ENCODE results near the gene CCNB2. TPM values are rescaled to one million over a fixed set of nuclear protein-coding genes. Genes with fewer than 3 reads are reported as not detected.
"Not testable (repeated sequence)": the region's sequence is repeated elsewhere in the genome, so short reads cannot be mapped to it uniquely, and the experiment has no call there.

The CCNB2 gene
- total and polyA plus RNA-seq, 10 of the 15 experiments (the other 5 are each of a cell fraction or from before 2014, with no cell fraction given) = 74.1 to 211 (median 103) TPM

GRCh38 chr15:59160880-59161593, 56.1 kb downstream of the CCNB2 start:
- BruUV-seq (replicated peaks) = no TSS peak
- no peak overlapping the region for H3K27ac ChIP-seq (ENCODE audit: control insufficient read depth, insufficient read depth)
- no peak for TF ChIP-seq SP1 (IDR thresholded peaks at IDR 0.05; ENCODE audit: low read depth, low read length)
- peak; percentile 33 to 47 (median 43); a peak in 4 of 6 replicates for TF ChIP-seq CTCF (IDR thresholded peaks at IDR 0.05 in 2 of 3, conservative IDR thresholded peaks at IDR 0.05 in 1 of 3; ENCODE audit: control insufficient read depth in 2 of 3, extremely low read depth in 1 of 3, insufficient read depth in 1 of 3, low read depth in 3 of 3, low read length in 3 of 3)
- TF ChIP-seq HCFC1 (IDR thresholded peaks at IDR 0.05; ENCODE audit: low read length) = no peak
- TF ChIP-seq SREBF1 (IDR thresholded peaks at IDR 0.05; ENCODE audit: low read length) = no peak
- TF ChIP-seq RAD21 (IDR thresholded peaks at IDR 0.05; ENCODE audit: insufficient read depth, low read depth, low read length) = peak; percentile 51
- TF ChIP-seq BHLHE40 (IDR thresholded peaks at IDR 0.05; ENCODE audit: borderline replicate concordance in 1 of 2, low read depth in 2 of 2, low read length in 1 of 2) = no peak
- TF ChIP-seq SMC3 (IDR thresholded peaks at IDR 0.05; ENCODE audit: borderline replicate concordance, low read length) = peak; percentile 48
- TF ChIP-seq ZBTB33 (IDR thresholded peaks at IDR 0.05) = peak; percentile 69; the same call in 1 of the 2 replicates
- TF ChIP-seq SREBF2 (IDR thresholded peaks at IDR 0.05; ENCODE audit: low read length) = no peak
- no peak for TF ChIP-seq SMARCA5 (IDR thresholded peaks at IDR 0.05)
- ChIA-PET CTCF (interaction anchor here (0.9 to 1.8 kb wide), 16 partner anchors 8 to 368 kb away, joined by 3 to 6 read pairs (median 4); no protein-coding TSS in a partner anchor), POLR2A (no interaction called here), SMC1A (ENCODE audit: uncharacterized antibody, unreplicated experiment) (interaction anchor here (0.9 to 3.1 kb wide), 8 partner anchors 9 to 346 kb away, joined by 3 to 15 read pairs (median 3); no protein-coding TSS in a partner anchor), RAD21 (ENCODE audit: unreplicated experiment) (interaction anchor here (1.0 to 1.9 kb wide), 5 partner anchors 129 to 333 kb away, joined by 3 to 8 read pairs (median 6); no protein-coding TSS in a partner anchor)
- DNase-seq (ENCODE audit: low read depth, low spot score) (no peak), ATAC-seq (peak; percentile 74), FAIRE-seq (no peak)
- no peak overlapping the region for H3K9ac ChIP-seq (ENCODE audit: control insufficient read depth, insufficient read depth, low read length)
- peaks cover 9 to 53% of the 10 kb centered on the region in 2 experiments for H3K36me3 ChIP-seq (ENCODE audit: control insufficient read depth in 2 of 2, insufficient read depth in 2 of 2, low read length in 1 of 2)
- H3K4me1 ChIP-seq (ENCODE audit: control insufficient read depth, insufficient read depth, low read length) = no peaks in the 10 kb centered on the region
- no peak overlapping the region for H3K4me2 ChIP-seq (ENCODE audit: control insufficient read depth, insufficient read depth)
- intact Hi-C loops (cut with micrococcal nuclease; ENCODE audit: unreplicated experiment) = loop anchor here (5.0 kb wide), 1 partner anchor 331 kb away; no protein-coding TSS in a partner anchor
- H4K20me1 ChIP-seq (ENCODE audit: control insufficient read depth, insufficient read depth) = no peaks in the 10 kb centered on the region
- no peak overlapping the region for H2AFZ ChIP-seq (ENCODE audit: control insufficient read depth, low read depth, low read length)
- H3K9me3 ChIP-seq (replicated peaks; ENCODE audit: control insufficient read depth, insufficient read depth, low read length) = no peaks in the 10 kb centered on the region; the same call in 2 of the 3 replicates
- H3K27me3 ChIP-seq (replicated peaks in 1 of 2; ENCODE audit: control insufficient read depth in 2 of 2, insufficient read depth in 2 of 2, low read length in 1 of 2) = no peaks in the 10 kb centered on the region
- 91% methylated on average over 23 of the region's 23 CpGs for WGBS (ENCODE audit: insufficient coverage, insufficient replicate concordance, low lambda C conversion rate, missing lambda C conversion rate)
- no peaks in the 10 kb centered on the region for H3K79me2 ChIP-seq (ENCODE audit: control insufficient read depth, insufficient read depth, low read length)
- in situ Hi-C loops (cut with MboI) = no loop called here
- H3K4me3 ChIP-seq = no peak overlapping the region

- H4K20me1 ChIP-seq (ENCODE audit: control insufficient read depth, insufficient read depth); BruUV-seq (replicated peaks); FAIRE-seq; H3K9me3 ChIP-seq (replicated peaks; ENCODE audit: control insufficient read depth, insufficient read depth, low read length); H3K4me1 ChIP-seq (ENCODE audit: control insufficient read depth, insufficient read depth, low read length); H3K27me3 ChIP-seq (replicated peaks in 1 of 2; ENCODE audit: control insufficient read depth in 2 of 2, insufficient read depth in 2 of 2, low read length in 1 of 2); H3K4me2 ChIP-seq (ENCODE audit: control insufficient read depth, insufficient read depth); ATAC-seq; H3K4me3 ChIP-seq; H3K27ac ChIP-seq (ENCODE audit: control insufficient read depth, insufficient read depth); H2AFZ ChIP-seq (ENCODE audit: control insufficient read depth, low read depth, low read length); POLR2A ChIA-PET; H3K79me2 ChIP-seq (ENCODE audit: control insufficient read depth, insufficient read depth, low read length); in situ Hi-C loops (cut with MboI); DNase-seq (ENCODE audit: low read depth, low spot score); H3K9ac ChIP-seq (ENCODE audit: control insufficient read depth, insufficient read depth, low read length): not testable (repeated sequence)
- ChIA-PET RAD21 (ENCODE audit: unreplicated experiment) (interaction anchor here (1.4 to 1.9 kb wide), 4 partner anchors 182 to 332 kb away, joined by 5 to 8 read pairs (median 6); no protein-coding TSS in a partner anchor), SMC1A (ENCODE audit: uncharacterized antibody, unreplicated experiment) (interaction anchor here (0.6 to 3.1 kb wide), 14 partner anchors 8 to 345 kb away, joined by 3 to 15 read pairs (median 3); no protein-coding TSS in a partner anchor), CTCF (interaction anchor here (0.9 to 1.8 kb wide), 19 partner anchors 8 to 367 kb away, joined by 3 to 6 read pairs (median 4); no protein-coding TSS in a partner anchor)
- peaks cover 9 to 61% of the 10 kb centered on the region in 2 experiments for H3K36me3 ChIP-seq (ENCODE audit: control insufficient read depth in 2 of 2, insufficient read depth in 2 of 2, low read length in 1 of 2)
- intact Hi-C loops (cut with micrococcal nuclease; ENCODE audit: unreplicated experiment) = loop anchor here (5.0 kb wide), 1 partner anchor 330 kb away; no protein-coding TSS in a partner anchor
- 97% methylated on average over 8 of the region's 8 CpGs for WGBS (ENCODE audit: insufficient coverage, insufficient replicate concordance, low lambda C conversion rate, missing lambda C conversion rate)
Observed at GRCh38 chr15:59162080-59162479, 57.1 kb downstream of the CCNB2 start.

Data from GM12878 (cell line).